ENCODE measurements around the gene LEAP2.

GRCh38 chr5:132838516-132839282 is 34.8 kb upstream of the LEAP2 start:
- TF ChIP-seq ZFP37 (tag by site-specific recombination; IDR thresholded peaks at IDR 0.05) (no peak), CTCF (tag by site-specific recombination; IDR thresholded peaks at IDR 0.05) (no peak), SETDB1 (IDR thresholded peaks at IDR 0.05; ENCODE audit: insufficient read length, low read length) (no peak), GLIS2 (tag by site-specific recombination; IDR thresholded peaks at IDR 0.05) (no peak), ZBTB49 (tag by site-specific recombination; IDR thresholded peaks at IDR 0.05; ENCODE audit: low read depth) (no peak), ZBTB1 (tag by site-specific recombination; IDR thresholded peaks at IDR 0.05) (no peak), ZBTB26 (tag by site-specific recombination; optimal IDR thresholded peaks at IDR 0.05) (no peak), ZNF837 (tag by site-specific recombination; IDR thresholded peaks at IDR 0.05) (no peak), PBX3 (CRISPR knock-in tag; IDR thresholded peaks at IDR 0.05) (no peak), ZNF398 (tag by site-specific recombination; IDR thresholded peaks at IDR 0.05) (no peak), ZNF513 (tag by site-specific recombination; IDR thresholded peaks at IDR 0.05) (no peak)
